ENCODE measurements around the gene BHMT2.

Gene BHMT2

GRCh38 chr5:79023348-79023747, 46.2 kb upstream of the BHMT2 start:
- TF ChIP-seq TAF1 (IDR thresholded peaks at IDR 0.05; ENCODE audit: borderline replicate concordance, insufficient read depth, low read length) (no peak), POLR2AphosphoS5 (IDR thresholded peaks at IDR 0.05; ENCODE audit: low read depth, low read length) (no peak), SIN3A (IDR thresholded peaks at IDR 0.05; ENCODE audit: borderline replicate concordance, insufficient read depth, low read length) (no peak), REST (IDR thresholded peaks at IDR 0.05; ENCODE audit: insufficient read depth in 1 of 2, low read depth in 2 of 2, low read length in 2 of 2) (no peak), FOXP2 (optimal IDR thresholded peaks at IDR 0.05; ENCODE audit: borderline replicate concordance, extremely low read depth, extremely low read length, insufficient read depth) (no peak)

- no peak for TF ChIP-seq SIN3A (IDR thresholded peaks at IDR 0.05; ENCODE audit: borderline replicate concordance, insufficient read depth, low read length)
- TF ChIP-seq TAF1 (IDR thresholded peaks at IDR 0.05; ENCODE audit: borderline replicate concordance, insufficient read depth, low read length): no peak
- no peak for TF ChIP-seq FOXP2 (optimal IDR thresholded peaks at IDR 0.05; ENCODE audit: borderline replicate concordance, extremely low read depth, extremely low read length, insufficient read depth)
- TF ChIP-seq POLR2AphosphoS5 (IDR thresholded peaks at IDR 0.05; ENCODE audit: low read depth, low read length): no peak
- TF ChIP-seq REST (IDR thresholded peaks at IDR 0.05; ENCODE audit: insufficient read depth in 1 of 2, low read depth in 2 of 2, low read length in 2 of 2): no peak
These were observed 45.6 kb upstream of the BHMT2 start for GRCh38 chr5:79023947-79024346.

- TF ChIP-seq POLR2AphosphoS5 (IDR thresholded peaks at IDR 0.05; ENCODE audit: low read depth, low read length) (no peak), FOXP2 (optimal IDR thresholded peaks at IDR 0.05; ENCODE audit: borderline replicate concordance, extremely low read depth, extremely low read length, insufficient read depth) (no peak), SIN3A (IDR thresholded peaks at IDR 0.05; ENCODE audit: borderline replicate concordance, insufficient read depth, low read length) (no peak), TAF1 (IDR thresholded peaks at IDR 0.05; ENCODE audit: borderline replicate concordance, insufficient read depth, low read length) (no peak), REST (IDR thresholded peaks at IDR 0.05; ENCODE audit: insufficient read depth in 1 of 2, low read depth in 2 of 2, low read length in 2 of 2) (no peak)
These were observed 44.5 kb upstream of the BHMT2 start for GRCh38 chr5:79025054-79025472.

- TF ChIP-seq FOXP2 (optimal IDR thresholded peaks at IDR 0.05; ENCODE audit: borderline replicate concordance, extremely low read depth, extremely low read length, insufficient read depth) (no peak), REST (IDR thresholded peaks at IDR 0.05; ENCODE audit: insufficient read depth in 1 of 2, low read depth in 2 of 2, low read length in 2 of 2) (no peak), POLR2AphosphoS5 (IDR thresholded peaks at IDR 0.05; ENCODE audit: low read depth, low read length) (no peak), TAF1 (IDR thresholded peaks at IDR 0.05; ENCODE audit: borderline replicate concordance, insufficient read depth, low read length) (no peak), SIN3A (IDR thresholded peaks at IDR 0.05; ENCODE audit: borderline replicate concordance, insufficient read depth, low read length) (no peak)
These were observed 38.7 kb upstream of the BHMT2 start for GRCh38 chr5:79030663-79031484.
